WI38 (cell line): ENCODE data around the gene BMI1.

Experiments
- H3K4me3 ChIP-seq: 2 replicates; pipeline ENCODE4 v1.5.1; 2011; ENCODE audit warnings: low read depth, mild to moderate bottlenecking, control low read depth, low read length
- CTCF ChIP-seq: IDR thresholded peaks from 2 replicates; pipeline ENCODE4 v1.5.1; 2012; ENCODE audit warnings: low read depth, mild to moderate bottlenecking, control low read depth, low read length

BMI1 gene

GRCh38 chr10:22334414-22335172 lies 13.7 kb downstream of the BMI1 start:
- H3K4me3 ChIP-seq: no peak overlapping the region
- no peak for TF ChIP-seq CTCF

DNA sequence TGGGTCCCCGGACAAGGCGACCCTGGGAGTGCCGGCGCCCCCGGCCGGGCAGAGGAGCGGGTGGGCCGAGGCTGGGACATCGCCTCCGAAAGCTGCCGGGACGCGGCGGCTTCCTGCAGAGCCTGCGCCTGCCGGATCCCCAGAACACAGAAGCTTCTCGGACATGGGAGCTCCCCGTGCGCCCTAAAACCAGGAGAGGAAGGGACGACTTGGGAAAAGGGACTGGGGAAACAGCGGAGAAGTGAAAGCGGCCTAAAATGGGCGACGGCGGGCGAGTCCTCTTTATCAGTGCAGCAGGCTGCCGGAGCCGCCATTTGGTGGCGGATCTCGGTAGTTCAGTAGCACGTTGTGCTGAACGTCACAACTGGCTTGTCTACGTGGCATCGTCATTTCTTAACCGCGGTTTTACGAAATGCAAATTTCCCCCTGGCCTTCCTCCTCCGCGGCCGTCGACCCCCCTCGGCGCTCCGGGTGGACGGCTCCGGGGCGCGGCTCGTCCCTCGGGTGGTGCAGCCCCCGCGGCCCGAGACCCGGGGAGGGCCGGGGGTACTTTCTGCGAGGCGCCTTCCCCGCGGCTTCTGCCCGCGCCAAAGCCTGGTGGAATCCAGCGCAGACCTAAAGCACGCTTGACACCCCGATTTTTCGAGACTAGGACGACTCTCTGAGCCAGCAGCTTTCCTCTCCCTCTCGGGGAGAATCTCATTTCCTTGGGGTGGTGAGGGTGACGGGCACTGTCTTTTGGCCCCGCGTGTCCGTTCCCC lies 14.5 kb downstream of the BMI1 start:
- no peak for TF ChIP-seq CTCF
- peak overlapping the region; percentile 46 for H3K4me3 ChIP-seq

GRCh38 chr10:22338185-22338900 lies 17.4 kb downstream of the BMI1 start:
- no peak for TF ChIP-seq CTCF
- no peak overlapping the region for H3K4me3 ChIP-seq

- H3K4me3 ChIP-seq: no peak overlapping the region
- TF ChIP-seq CTCF: no peak
Observed at GRCh38 chr10:22338931-22339330, 18.0 kb downstream of the BMI1 start.

GRCh38 chr10:22339761-22340328 lies 18.9 kb downstream of the BMI1 start:
- TF ChIP-seq CTCF: no peak
- peak overlapping the region; percentile 76 for H3K4me3 ChIP-seq

DNA sequence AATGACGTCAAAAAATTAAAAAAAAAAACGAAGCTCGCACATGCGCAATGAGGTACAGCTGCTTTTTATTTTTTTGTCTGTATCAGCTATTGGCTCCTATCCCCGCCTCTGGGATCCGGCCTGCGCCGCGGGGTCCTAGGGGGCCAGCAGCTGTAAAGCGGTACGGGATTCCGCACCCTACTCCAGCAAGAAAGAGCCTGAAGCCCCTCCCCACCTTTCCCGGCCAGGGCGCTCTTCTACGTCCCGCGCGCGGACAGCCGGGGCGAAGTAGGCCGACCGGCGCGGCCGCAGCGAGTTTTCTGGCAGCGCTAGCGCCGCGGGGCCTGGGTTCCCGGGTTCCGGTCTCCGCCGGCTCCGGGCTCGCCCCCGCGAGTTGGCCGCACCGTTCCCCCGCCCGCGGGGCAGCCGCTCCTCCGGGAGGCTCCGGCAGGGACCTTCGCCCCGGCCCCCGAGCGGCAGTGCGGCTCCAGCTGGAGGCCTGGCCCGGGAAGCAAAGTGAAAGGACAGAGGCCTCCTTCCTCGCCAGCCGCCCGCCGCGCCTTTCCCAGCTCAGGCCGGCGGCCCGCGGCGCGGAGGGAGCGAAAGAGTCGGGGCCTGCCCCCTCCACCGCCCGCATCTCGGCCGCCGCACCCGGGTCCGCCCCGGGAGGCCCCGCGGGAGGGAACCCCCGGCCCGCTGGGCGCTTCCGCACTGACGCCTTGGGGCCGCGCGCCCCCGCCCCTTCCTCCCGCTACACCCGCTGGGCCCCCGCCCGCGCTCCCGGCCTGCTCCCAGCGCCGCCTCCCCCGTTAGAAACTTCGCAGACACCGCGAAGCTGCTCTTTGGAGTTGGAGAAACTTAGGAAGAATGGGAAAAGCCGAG lies 19.7 kb downstream of the BMI1 start:
- TF ChIP-seq CTCF: no peak
- H3K4me3 ChIP-seq: peak overlapping the region; percentile 76
